SK-N-SH (cell line): ENCODE results near the gene DHDDS.

Source experiments
- TEAD4 ChIP-seq: IDR thresholded peaks from 2 replicates; pipeline ENCODE4 v1.4.0; 2012; ENCODE audit warnings: mild to moderate bottlenecking, borderline replicate concordance; ENCODE audit not compliant: insufficient read depth
- YY1 ChIP-seq: IDR thresholded peaks from 2 replicates; pipeline ENCODE4 v1.4.0; 2012; ENCODE audit warnings: low read depth, mild to moderate bottlenecking
- TF ChIP-seq, protein P1 (sequence below): fragments of 200-600 bp; sonication (generic); IDR thresholded peaks from 2 replicates; pipeline ENCODE4 v1.6.1; 2017; ENCODE audit warnings: antibody characterized with exemption, mild to moderate bottlenecking, moderate library complexity

DNA sequence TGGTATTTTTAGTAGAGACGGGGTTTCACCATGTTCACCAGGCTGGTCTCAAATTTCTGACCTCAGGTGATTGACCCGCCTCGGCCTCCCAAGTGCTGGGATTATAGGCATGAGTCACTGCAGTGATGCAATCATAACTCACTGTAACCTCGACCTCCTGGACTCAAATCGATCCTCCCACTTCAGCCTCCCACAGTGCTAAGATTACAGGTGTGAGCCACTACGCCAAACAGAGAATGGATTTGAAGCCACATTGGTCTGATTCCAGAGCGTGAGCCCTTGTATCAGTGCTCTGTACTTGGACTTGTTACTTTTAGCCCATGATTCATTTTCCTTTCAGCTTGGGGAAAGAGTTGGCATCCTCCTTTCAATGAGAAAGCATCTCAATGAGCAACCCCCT lies 44.7 kb upstream of the DHDDS start:
- TF ChIP-seq, protein P1, sequence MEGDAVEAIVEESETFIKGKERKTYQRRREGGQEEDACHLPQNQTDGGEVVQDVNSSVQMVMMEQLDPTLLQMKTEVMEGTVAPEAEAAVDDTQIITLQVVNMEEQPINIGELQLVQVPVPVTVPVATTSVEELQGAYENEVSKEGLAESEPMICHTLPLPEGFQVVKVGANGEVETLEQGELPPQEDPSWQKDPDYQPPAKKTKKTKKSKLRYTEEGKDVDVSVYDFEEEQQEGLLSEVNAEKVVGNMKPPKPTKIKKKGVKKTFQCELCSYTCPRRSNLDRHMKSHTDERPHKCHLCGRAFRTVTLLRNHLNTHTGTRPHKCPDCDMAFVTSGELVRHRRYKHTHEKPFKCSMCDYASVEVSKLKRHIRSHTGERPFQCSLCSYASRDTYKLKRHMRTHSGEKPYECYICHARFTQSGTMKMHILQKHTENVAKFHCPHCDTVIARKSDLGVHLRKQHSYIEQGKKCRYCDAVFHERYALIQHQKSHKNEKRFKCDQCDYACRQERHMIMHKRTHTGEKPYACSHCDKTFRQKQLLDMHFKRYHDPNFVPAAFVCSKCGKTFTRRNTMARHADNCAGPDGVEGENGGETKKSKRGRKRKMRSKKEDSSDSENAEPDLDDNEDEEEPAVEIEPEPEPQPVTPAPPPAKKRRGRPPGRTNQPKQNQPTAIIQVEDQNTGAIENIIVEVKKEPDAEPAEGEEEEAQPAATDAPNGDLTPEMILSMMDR, result no peak
- TF ChIP-seq YY1 (no peak), TEAD4 (no peak)
